ENCODE results near the gene SPRR2A. TPM values are rescaled to one million over a fixed set of nuclear protein-coding genes. Genes with fewer than 3 reads are reported as not detected.
"Not testable (repeated sequence)": the region's sequence is repeated elsewhere in the genome, so short reads cannot be mapped to it uniquely, and the experiment has no call there.

The SPRR2A gene
- total and polyA plus RNA-seq, 4 donors: 0.95 to 6.0 TPM; not detected in 2

DNA sequence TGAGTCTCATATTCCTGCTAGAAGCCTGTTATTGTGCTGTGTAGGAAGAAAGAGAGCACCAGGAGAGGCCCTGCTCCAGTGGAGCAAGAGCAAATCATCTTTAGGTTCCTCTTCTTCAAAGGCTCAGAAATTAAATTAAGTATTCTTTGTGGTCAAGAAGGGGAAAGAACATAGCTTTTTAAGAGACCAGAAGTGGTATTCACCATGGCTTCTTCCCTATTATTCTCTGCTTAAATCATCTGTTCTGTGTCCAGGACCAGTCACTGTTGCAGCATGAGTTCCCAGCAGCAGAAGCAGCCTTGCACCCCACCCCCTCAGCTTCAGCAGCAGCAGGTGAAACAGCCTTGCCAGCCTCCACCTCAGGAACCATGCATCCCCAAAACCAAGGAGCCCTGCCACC is 25.2 kb downstream of the SPRR2A start:
- no peaks in the 10 kb centered on the region for H3K9me3 ChIP-seq (ENCODE audit: control insufficient read depth, low read length)
- intact Hi-C loops (cut with DNase I): no loop called here
- no peak for ATAC-seq (ENCODE audit: low FRiP score)
- no peaks in the 10 kb centered on the region for H3K4me1 ChIP-seq (ENCODE audit: control insufficient read depth in 1 of 2, insufficient read depth in 2 of 2, low read length in 2 of 2)
- no peak overlapping the region for H3K27ac ChIP-seq (ENCODE audit: low read depth in 1 of 2, low read length in 2 of 2)
- H3K36me3 ChIP-seq (ENCODE audit: control insufficient read depth in 1 of 2, insufficient read depth in 2 of 2, low read length in 1 of 2): no peaks in the 10 kb centered on the region
- no peaks in the 10 kb centered on the region for H3K27me3 ChIP-seq (ENCODE audit: control insufficient read depth in 1 of 2, insufficient read depth in 2 of 2, low read length in 1 of 2)
- no peak overlapping the region for H3K4me3 ChIP-seq (ENCODE audit: low read length in 2 of 2)
- DNase-seq: no peak

DNA sequence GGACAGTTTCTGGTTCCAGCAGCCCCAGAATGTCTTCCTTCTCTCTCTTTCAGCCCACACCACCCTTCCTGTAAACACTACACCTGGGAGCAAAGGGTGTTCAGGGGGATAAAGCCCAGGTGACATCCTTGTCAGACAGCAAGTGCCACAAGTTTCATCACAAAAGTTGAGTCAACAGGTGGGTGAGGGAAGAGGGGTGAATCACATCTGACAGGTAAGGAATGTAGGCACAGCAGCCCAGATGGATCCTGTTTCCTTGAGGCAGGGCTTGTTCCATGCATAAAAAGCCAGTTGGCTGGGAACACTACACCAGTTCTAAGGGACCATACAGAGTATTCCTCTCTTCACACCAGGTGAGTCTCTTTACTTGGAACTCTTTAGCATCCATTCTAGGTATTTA is 26.4 kb downstream of the SPRR2A start, which contains the start of gene SPRR1B:
Gene SPRR1B (plus strand): TSS at position 309 of the 400 bp plus-strand sequence. CDS start 1,143 bp downstream, outside the sequence.
- Histone ChIP-seq H3K4me1 (ENCODE audit: control insufficient read depth in 1 of 2, insufficient read depth in 2 of 2, low read length in 2 of 2) (no peaks in the 10 kb centered on the region), H3K9me3 (ENCODE audit: control insufficient read depth, low read length) (no peaks in the 10 kb centered on the region), H3K27ac (ENCODE audit: low read depth in 1 of 2, low read length in 2 of 2) (no peak within 1 kb of the TSS), H3K4me3 (ENCODE audit: low read length in 2 of 2) (no peak within 1 kb of the TSS), H3K27me3 (ENCODE audit: control insufficient read depth in 1 of 2, insufficient read depth in 2 of 2, low read length in 1 of 2) (no peaks in the 10 kb centered on the region), H3K36me3 (ENCODE audit: control insufficient read depth in 1 of 2, insufficient read depth in 2 of 2, low read length in 1 of 2) (no peaks in the 10 kb centered on the region)
- ATAC-seq (ENCODE audit: low FRiP score) (no peak), DNase-seq (no peak)
- intact Hi-C loops (cut with DNase I): no loop called here

- Histone ChIP-seq H3K9me3 (ENCODE audit: control insufficient read depth, low read length) (no peaks in the 10 kb centered on the region), H3K4me1 (ENCODE audit: control insufficient read depth in 1 of 2, insufficient read depth in 2 of 2, low read length in 2 of 2) (no peaks in the 10 kb centered on the region), H3K27me3 (ENCODE audit: control insufficient read depth in 1 of 2, insufficient read depth in 2 of 2, low read length in 1 of 2) (no peaks in the 10 kb centered on the region), H3K27ac (ENCODE audit: low read depth in 1 of 2, low read length in 2 of 2) (no peak overlapping the region), H3K36me3 (ENCODE audit: control insufficient read depth in 1 of 2, insufficient read depth in 2 of 2, low read length in 1 of 2) (no peaks in the 10 kb centered on the region), H3K4me3 (ENCODE audit: low read length in 2 of 2) (no peak overlapping the region)
- ATAC-seq (ENCODE audit: low FRiP score): no peak
- intact Hi-C loops (cut with DNase I): no loop called here
- no peak for DNase-seq
- WGBS, 2 donors: 43 to 62% methylated on average over 1 of the region's 1 CpG
Observed at GRCh38 chr1:153028766-153029165, 28.5 kb downstream of the SPRR2A start.

DNA sequence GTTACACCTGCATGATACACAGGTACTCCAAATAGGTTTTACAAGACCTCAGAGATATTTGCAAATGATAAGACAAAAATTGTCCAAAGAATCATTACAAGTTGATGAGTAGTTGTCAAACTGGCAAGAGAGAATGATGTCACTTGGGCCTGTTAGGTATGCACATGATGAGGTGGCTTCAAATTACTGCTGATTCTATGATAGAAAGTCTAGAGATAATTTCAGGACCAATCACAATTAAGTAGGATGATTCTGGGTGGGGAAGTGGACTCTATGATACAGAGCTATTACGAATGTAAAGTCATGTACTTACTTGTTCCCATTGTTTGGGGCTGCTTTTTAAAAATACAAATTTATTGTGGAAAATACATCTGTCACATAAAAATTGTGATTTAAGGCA is 31.5 kb downstream of the SPRR2A start:
- intact Hi-C loops (cut with DNase I): no loop called here
- H3K36me3 ChIP-seq (ENCODE audit: control insufficient read depth in 1 of 2, insufficient read depth in 2 of 2, low read length in 1 of 2): no peaks in the 10 kb centered on the region
- WGBS, 2 donors: 84 to 85% methylated on average over 1 of the region's 1 CpG
- no peak overlapping the region for H3K4me3 ChIP-seq (ENCODE audit: low read length in 2 of 2)
- no peak for DNase-seq
- ATAC-seq (ENCODE audit: low FRiP score): no peak
- no peaks in the 10 kb centered on the region for H3K4me1 ChIP-seq (ENCODE audit: control insufficient read depth in 1 of 2, insufficient read depth in 2 of 2, low read length in 2 of 2)
- no peak overlapping the region for H3K27ac ChIP-seq (ENCODE audit: low read depth in 1 of 2, low read length in 2 of 2)
- H3K9me3 ChIP-seq (ENCODE audit: control insufficient read depth, low read length): no peaks in the 10 kb centered on the region
- H3K27me3 ChIP-seq (ENCODE audit: control insufficient read depth in 1 of 2, insufficient read depth in 2 of 2, low read length in 1 of 2): no peaks in the 10 kb centered on the region

DNA sequence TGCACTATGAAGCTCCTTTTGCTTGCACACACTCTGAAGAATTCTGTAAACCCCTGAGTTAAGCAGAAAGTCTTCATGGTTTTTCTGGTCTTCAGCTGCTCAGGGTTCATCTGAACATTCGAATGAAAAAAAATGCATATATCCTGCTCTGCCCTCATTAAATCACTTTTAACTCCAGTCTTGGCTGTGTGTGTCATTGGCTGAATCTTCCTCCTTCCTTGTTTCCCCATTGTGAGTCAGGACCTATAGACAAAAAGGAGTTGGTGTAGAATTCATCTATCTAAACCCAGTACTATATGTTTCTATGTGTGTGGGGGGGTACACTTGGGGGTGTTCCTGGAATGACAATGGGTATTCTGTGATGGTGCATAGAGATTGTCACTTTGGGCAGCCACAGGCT is 32.9 kb downstream of the SPRR2A start:
- H3K27me3 ChIP-seq (ENCODE audit: control insufficient read depth in 1 of 2, insufficient read depth in 2 of 2, low read length in 1 of 2): no peaks in the 10 kb centered on the region
- no peaks in the 10 kb centered on the region for H3K9me3 ChIP-seq (ENCODE audit: control insufficient read depth, low read length)
- H3K27ac ChIP-seq (ENCODE audit: low read depth in 1 of 2, low read length in 2 of 2): no peak overlapping the region
- DNase-seq (no peak), ATAC-seq (ENCODE audit: low FRiP score) (no peak)
- H3K4me1 ChIP-seq (ENCODE audit: control insufficient read depth in 1 of 2, insufficient read depth in 2 of 2, low read length in 2 of 2): no peaks in the 10 kb centered on the region
- 73% methylated on average over 1 of the region's 1 CpG for WGBS, 2 donors
- H3K4me3 ChIP-seq (ENCODE audit: low read length in 2 of 2): no peak overlapping the region
- intact Hi-C loops (cut with DNase I): no loop called here
- no peaks in the 10 kb centered on the region for H3K36me3 ChIP-seq (ENCODE audit: control insufficient read depth in 1 of 2, insufficient read depth in 2 of 2, low read length in 1 of 2)

DNA sequence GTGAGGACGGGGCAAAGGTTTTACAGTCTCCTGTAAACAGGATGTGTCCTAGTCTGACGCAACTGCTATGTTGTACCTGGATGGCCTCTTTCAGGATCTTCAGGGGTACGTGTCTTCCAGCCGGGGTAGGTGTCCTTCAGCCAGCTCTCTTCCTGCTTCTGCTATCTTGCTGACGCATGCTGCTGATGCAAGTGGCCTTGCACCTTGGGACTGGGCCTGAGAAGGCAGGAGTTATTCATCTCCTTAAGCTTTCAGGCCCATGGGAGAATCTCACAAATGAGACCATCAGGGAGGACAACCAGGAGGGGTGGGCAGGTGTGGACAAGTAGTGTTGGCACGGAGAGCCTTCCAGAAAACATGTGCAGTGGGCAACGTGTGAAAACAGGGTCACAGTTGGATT is 34.2 kb downstream of the SPRR2A start:
- Histone ChIP-seq H3K27ac (ENCODE audit: low read depth in 1 of 2, low read length in 2 of 2) (no peak overlapping the region), H3K9me3 (ENCODE audit: control insufficient read depth, low read length) (peaks cover 2% of the 10 kb centered on the region), H3K4me3 (ENCODE audit: low read length in 2 of 2) (no peak overlapping the region), H3K27me3 (ENCODE audit: control insufficient read depth in 1 of 2, insufficient read depth in 2 of 2, low read length in 1 of 2) (no peaks in the 10 kb centered on the region), H3K4me1 (ENCODE audit: control insufficient read depth in 1 of 2, insufficient read depth in 2 of 2, low read length in 2 of 2) (no peaks in the 10 kb centered on the region), H3K36me3 (ENCODE audit: control insufficient read depth in 1 of 2, insufficient read depth in 2 of 2, low read length in 1 of 2) (no peaks in the 10 kb centered on the region)
- DNase-seq (no peak), ATAC-seq (ENCODE audit: low FRiP score) (no peak)
- intact Hi-C loops (cut with DNase I): no loop called here
- WGBS, 2 donors: 84 to 87% methylated on average over 7 of the region's 7 CpGs

DNA sequence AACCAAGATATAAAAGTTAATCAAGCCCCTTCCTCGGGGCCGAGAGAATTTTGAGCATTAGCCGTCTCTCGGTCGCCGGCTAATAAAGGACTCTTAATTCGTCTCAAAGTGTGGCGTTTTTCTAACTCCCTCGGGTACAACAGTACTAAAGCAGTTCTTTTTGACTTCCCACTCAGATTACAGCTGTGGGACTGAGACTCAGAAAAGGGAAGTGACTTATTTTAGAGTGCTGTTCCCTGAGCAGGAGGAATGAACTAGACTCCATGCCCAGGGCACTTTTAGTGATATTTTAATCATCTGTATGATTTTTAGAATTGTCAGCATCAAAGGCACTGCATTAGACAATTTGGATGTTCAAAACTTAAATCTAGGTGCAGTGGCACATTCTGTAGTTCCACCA is 35.0 kb downstream of the SPRR2A start:
- H3K27ac ChIP-seq (ENCODE audit: low read depth in 1 of 2, low read length in 2 of 2); intact Hi-C loops (cut with DNase I); H3K4me1 ChIP-seq (ENCODE audit: control insufficient read depth in 1 of 2, insufficient read depth in 2 of 2, low read length in 2 of 2); DNase-seq; H3K9me3 ChIP-seq (ENCODE audit: control insufficient read depth, low read length); H3K27me3 ChIP-seq (ENCODE audit: control insufficient read depth in 1 of 2, insufficient read depth in 2 of 2, low read length in 1 of 2); ATAC-seq (ENCODE audit: low FRiP score); H3K36me3 ChIP-seq (ENCODE audit: control insufficient read depth in 1 of 2, insufficient read depth in 2 of 2, low read length in 1 of 2); H3K4me3 ChIP-seq (ENCODE audit: low read length in 2 of 2): not testable (repeated sequence)
- 25 to 35% methylated on average over 9 of the region's 9 CpGs for WGBS, 2 donors

- intact Hi-C loops (cut with DNase I); ATAC-seq (ENCODE audit: low FRiP score); H3K4me1 ChIP-seq (ENCODE audit: control insufficient read depth in 1 of 2, insufficient read depth in 2 of 2, low read length in 2 of 2); H3K4me3 ChIP-seq (ENCODE audit: low read length in 2 of 2); H3K27me3 ChIP-seq (ENCODE audit: control insufficient read depth in 1 of 2, insufficient read depth in 2 of 2, low read length in 1 of 2); H3K9me3 ChIP-seq (ENCODE audit: control insufficient read depth, low read length); H3K27ac ChIP-seq (ENCODE audit: low read depth in 1 of 2, low read length in 2 of 2); H3K36me3 ChIP-seq (ENCODE audit: control insufficient read depth in 1 of 2, insufficient read depth in 2 of 2, low read length in 1 of 2); DNase-seq: not testable (repeated sequence)
- WGBS, 2 donors: 20 to 27% methylated on average over 2 of the region's 2 CpGs
Observed at GRCh38 chr1:153021829-153022228, 35.5 kb downstream of the SPRR2A start.

DNA sequence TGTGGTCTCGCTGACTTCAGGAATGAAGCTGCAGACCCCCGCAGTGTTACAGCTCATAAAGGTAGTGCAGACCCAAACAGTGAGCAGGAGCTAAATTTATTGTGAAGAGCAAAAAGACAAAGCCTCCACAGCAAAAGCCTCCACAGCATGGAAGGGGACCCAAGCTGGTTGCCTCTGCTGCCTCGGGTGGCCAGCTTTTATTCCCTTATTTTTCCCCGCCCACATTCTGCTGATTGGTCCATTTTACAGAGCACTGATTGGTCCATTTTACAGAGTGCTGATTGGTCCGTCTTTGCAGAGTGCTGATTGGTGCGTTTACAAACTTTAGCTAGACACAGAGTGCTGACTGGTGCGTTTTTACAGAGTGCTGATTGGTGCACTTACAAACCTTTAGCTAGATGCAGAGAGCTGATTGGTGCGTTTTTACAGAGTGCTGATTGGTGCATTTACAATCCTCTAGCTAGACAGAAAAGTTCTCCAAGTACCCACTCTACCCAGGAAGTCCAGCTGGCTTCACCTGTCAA is 46.0 kb downstream of the SPRR2A start:
- H3K27me3 ChIP-seq (ENCODE audit: control insufficient read depth in 1 of 2, insufficient read depth in 2 of 2, low read length in 1 of 2); H3K4me1 ChIP-seq (ENCODE audit: control insufficient read depth in 1 of 2, insufficient read depth in 2 of 2, low read length in 2 of 2); DNase-seq; intact Hi-C loops (cut with DNase I); H3K36me3 ChIP-seq (ENCODE audit: control insufficient read depth in 1 of 2, insufficient read depth in 2 of 2, low read length in 1 of 2); ATAC-seq (ENCODE audit: low FRiP score); H3K9me3 ChIP-seq (ENCODE audit: control insufficient read depth, low read length); H3K27ac ChIP-seq (ENCODE audit: low read depth in 1 of 2, low read length in 2 of 2); H3K4me3 ChIP-seq (ENCODE audit: low read length in 2 of 2): not testable (repeated sequence)
- whole genome bisulfite sequencing, 2 donors: 79 to 81% methylated on average over 8 of the region's 8 CpGs

Data from aorta (tissue), 5 donors.